HG03039 (cell line): ENCODE data around the gene ADTRP.
"Not testable (repeated sequence)": the region's sequence is repeated elsewhere in the genome, so short reads cannot be mapped to it uniquely, and the experiment has no call there.

Experiments
- ATAC-seq: cut with Tn5 transposase; IDR thresholded peaks from one replicate; pipeline ENCODE4 v1.9.1; 2021; ENCODE audit warnings: mild to moderate bottlenecking, moderate library complexity; ENCODE audit not compliant: unreplicated experiment

The ADTRP gene

GRCh38 chr6:11702089-11702488, 76.5 kb downstream of the ADTRP start:
- ATAC-seq, result no peak

- ATAC-seq, result no peak
These were observed 77.0 kb downstream of the ADTRP start for GRCh38 chr6:11701573-11701972.

- ATAC-seq, result no peak
These were observed 78.4 kb downstream of the ADTRP start for GRCh38 chr6:11700118-11700718.

- ATAC-seq, result no peak
These were observed 79.0 kb downstream of the ADTRP start for GRCh38 chr6:11699576-11699975.

GRCh38 chr6:11692451-11693376, 85.9 kb downstream of the ADTRP start:
- ATAC-seq, result no peak

- ATAC-seq, result no peak
These were observed 88.8 kb downstream of the ADTRP start for GRCh38 chr6:11689847-11690246.

GRCh38 chr6:11689400-11689799, 89.2 kb downstream of the ADTRP start:
- ATAC-seq, result not testable (repeated sequence)

- ATAC-seq, result no peak
These were observed 90.2 kb downstream of the ADTRP start for GRCh38 chr6:11688425-11688709.

GRCh38 chr6:11685481-11686093, 93.0 kb downstream of the ADTRP start:
- no peak for ATAC-seq

- ATAC-seq, result no peak
These were observed 93.6 kb downstream of the ADTRP start for GRCh38 chr6:11684901-11685480.

GRCh38 chr6:11683871-11684270, 94.7 kb downstream of the ADTRP start:
- no peak for ATAC-seq

GRCh38 chr6:11682561-11682975, 96.0 kb downstream of the ADTRP start:
- ATAC-seq, result no peak

- ATAC-seq, result no peak
These were observed 96.8 kb downstream of the ADTRP start for GRCh38 chr6:11681770-11682169.

- ATAC-seq, result no peak
These were observed 97.2 kb downstream of the ADTRP start for GRCh38 chr6:11681357-11681756.

GRCh38 chr6:11680479-11680878, 98.1 kb downstream of the ADTRP start:
- not testable (repeated sequence) for ATAC-seq

- ATAC-seq, result no peak
These were observed 99.5 kb downstream of the ADTRP start for GRCh38 chr6:11679099-11679498.

- no peak for ATAC-seq
These were observed 103.0 kb downstream of the ADTRP start for GRCh38 chr6:11675601-11676000.

- no peak for ATAC-seq
These were observed 105.9 kb downstream of the ADTRP start for GRCh38 chr6:11672669-11673068.

- ATAC-seq, result no peak
These were observed 106.3 kb downstream of the ADTRP start for GRCh38 chr6:11672256-11672655.

- no peak for ATAC-seq
These were observed 108.9 kb downstream of the ADTRP start for GRCh38 chr6:11669696-11670095.

GRCh38 chr6:11668455-11668854, 110.1 kb downstream of the ADTRP start:
- ATAC-seq, result no peak

- ATAC-seq, result no peak
These were observed 110.7 kb downstream of the ADTRP start for GRCh38 chr6:11667876-11668275.
